ENCODE measurements around the gene LEMD1.
A peak's percentile ranks its signal among the peaks of the same experiment; 100 is the strongest.

Gene LEMD1

DNA sequence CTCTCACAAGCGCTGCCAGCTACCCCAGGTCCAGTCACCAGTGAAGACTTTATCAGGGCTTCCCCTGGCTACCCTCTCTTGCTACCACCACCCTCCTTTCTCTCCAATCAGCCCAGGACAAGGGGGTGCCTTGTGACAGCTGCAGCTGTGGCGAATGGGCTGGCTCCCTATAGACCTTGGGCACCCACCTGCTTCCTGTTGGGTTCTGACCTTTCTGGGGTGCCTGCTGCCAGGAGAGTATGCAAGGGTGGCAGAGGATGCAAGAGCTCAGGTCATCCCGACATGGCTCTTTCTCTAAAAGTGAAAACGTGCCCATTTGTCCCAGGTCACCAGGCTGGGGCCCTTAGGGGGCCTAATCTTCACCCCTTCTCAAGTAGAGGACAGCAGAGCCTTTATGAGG, 71.7 kb downstream of the LEMD1 start:
- TF ChIP-seq Cebpa-rat (IDR thresholded peaks at IDR 0.05): no peak
- no peak overlapping the region for H3K9ac ChIP-seq
- H3K4me3 ChIP-seq: no peak overlapping the region
- H3K4me2 ChIP-seq: peak overlapping the region; percentile 76
- H3K9me3 ChIP-seq: no peaks in the 10 kb centered on the region
- peaks cover 3% of the 10 kb centered on the region; the same call in 1 of the 2 replicates for H4K20me1 ChIP-seq
- no peaks in the 10 kb centered on the region for H3K36me3 ChIP-seq
- H3K27ac ChIP-seq: no peak overlapping the region
- H3K27me3 ChIP-seq: peaks cover 22% of the 10 kb centered on the region; the same call in 1 of the 2 replicates
- H3K4me1 ChIP-seq: peaks cover 36% of the 10 kb centered on the region

DNA sequence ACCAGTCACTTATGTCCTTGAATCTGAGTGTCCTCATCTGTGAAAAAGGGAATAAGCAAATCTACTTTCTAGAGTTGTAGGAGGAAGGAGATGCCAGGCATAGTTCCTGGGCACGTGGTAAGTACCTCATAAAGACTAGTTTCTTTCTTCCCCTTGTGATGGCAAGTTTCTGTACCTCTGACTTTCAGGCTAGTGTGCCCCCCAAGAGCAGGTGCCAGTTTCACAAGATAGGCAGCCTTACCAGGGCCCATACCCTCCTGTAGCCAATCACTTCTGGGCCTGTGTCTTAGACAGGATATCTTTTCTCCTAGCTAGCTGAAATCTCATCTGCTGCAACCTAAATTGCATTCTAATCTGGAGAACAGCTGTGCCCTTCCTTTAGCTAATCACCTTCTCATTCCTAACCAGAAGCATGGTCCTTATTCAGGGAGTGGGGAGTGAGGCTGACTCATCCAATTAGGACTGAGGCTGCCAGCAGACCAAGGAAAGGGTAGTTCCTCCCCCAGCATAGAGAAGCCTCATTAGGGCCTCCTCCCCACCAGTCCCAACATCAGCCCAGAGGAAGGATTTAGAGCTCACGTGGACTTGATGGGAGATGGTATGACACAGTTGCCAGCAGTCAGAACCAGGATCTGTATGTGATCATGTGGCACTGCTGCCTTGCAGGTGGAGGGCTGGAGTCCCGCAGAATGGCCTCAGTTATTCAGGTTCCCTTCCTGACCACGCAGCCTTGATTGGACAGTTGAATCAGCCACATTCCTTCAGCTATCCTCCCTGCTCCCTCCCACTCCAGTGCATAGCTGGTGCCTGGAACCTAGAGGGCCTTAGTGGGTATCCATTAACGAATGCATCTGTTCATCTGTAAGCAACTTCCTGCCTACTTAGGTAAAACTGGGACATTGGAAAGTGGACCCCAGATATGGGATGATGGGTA, 73.0 kb downstream of the LEMD1 start:
- Histone ChIP-seq H3K36me3 (no peaks in the 10 kb centered on the region), H3K27me3 (peaks cover 35% of the 10 kb centered on the region), H3K4me3 (no peak overlapping the region), H4K20me1 (peaks cover 14% of the 10 kb centered on the region; the same call in 1 of the 2 replicates), H3K4me2 (peak overlapping the region; percentile 76), H3K9me3 (no peaks in the 10 kb centered on the region; the same call in 1 of the 2 replicates), H3K4me1 (peaks cover 36% of the 10 kb centered on the region), H3K27ac (no peak overlapping the region), H3K9ac (no peak overlapping the region)
- no peak for TF ChIP-seq Cebpa-rat (IDR thresholded peaks at IDR 0.05)

DNA sequence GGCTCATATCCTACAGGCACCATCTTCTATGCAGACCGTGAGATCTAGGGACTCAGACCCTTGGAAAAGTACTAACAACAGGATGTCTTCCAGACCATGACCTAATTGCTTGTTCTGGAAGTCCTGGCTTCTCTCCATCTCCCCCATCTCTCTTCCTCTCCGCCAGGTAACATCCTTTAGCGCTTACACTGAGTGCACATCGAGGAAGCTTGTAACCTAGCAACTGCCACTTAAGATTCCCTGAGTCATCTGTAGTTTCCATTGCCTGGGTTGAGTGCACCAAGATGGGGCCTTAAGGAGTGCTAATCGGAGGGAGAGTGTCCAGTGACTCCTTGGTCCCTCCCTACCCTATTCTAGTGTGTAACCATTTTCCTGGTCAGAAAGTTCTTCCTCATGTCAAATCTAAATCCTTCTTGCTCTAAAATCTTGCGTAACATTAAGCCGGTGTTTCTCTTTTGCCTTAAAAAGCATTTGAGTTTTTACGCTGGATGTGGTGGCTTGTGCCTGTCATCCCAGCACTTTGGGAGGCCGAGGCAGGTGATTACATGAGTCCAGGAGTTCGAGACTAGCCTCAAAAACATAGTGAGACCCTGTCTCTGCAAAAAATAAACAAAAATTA, 74.8 kb downstream of the LEMD1 start:
- no peak overlapping the region for H3K4me3 ChIP-seq
- peak; percentile 55; the same call in 1 of the 2 replicates for TF ChIP-seq Cebpa-rat (IDR thresholded peaks at IDR 0.05)
- peaks cover 32% of the 10 kb centered on the region for H3K4me1 ChIP-seq
- H3K4me2 ChIP-seq: no peak overlapping the region
- H3K27me3 ChIP-seq: peaks cover 53% of the 10 kb centered on the region
- no peak overlapping the region for H3K9ac ChIP-seq
- peaks cover 14% of the 10 kb centered on the region; the same call in 1 of the 2 replicates for H4K20me1 ChIP-seq
- peaks cover 10% of the 10 kb centered on the region for H3K9me3 ChIP-seq
- H3K27ac ChIP-seq: no peak overlapping the region
- no peaks in the 10 kb centered on the region for H3K36me3 ChIP-seq

DNA sequence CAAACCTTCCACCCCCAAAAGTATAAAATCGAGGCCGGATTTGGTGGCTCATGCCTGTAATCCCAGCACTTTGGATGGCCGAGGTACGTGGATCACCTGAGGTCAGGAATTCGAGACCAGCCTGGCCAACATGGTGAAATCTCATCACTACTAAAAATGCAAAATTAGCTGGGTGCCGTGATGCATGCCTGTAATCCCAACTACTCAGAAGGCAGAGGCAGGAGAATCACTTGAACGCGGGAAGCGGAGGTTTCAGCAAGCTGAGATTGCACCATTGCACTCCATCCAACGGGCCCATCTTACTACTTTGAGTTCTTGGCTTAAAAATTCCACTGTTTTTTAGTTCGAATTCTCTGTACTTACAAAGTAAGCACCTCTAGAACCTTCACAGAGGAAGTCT, 76.1 kb downstream of the LEMD1 start:
- Histone ChIP-seq H3K36me3 (no peaks in the 10 kb centered on the region), H3K9me3 (peaks cover 10% of the 10 kb centered on the region), H3K4me1 (peaks cover 29% of the 10 kb centered on the region), H3K4me3 (no peak overlapping the region), H3K27me3 (peaks cover 56% of the 10 kb centered on the region), H3K4me2 (no peak overlapping the region), H3K27ac (no peak overlapping the region), H3K9ac (no peak overlapping the region), H4K20me1 (peaks cover 14% of the 10 kb centered on the region; the same call in 1 of the 2 replicates)
- no peak for TF ChIP-seq Cebpa-rat (IDR thresholded peaks at IDR 0.05)

DNA sequence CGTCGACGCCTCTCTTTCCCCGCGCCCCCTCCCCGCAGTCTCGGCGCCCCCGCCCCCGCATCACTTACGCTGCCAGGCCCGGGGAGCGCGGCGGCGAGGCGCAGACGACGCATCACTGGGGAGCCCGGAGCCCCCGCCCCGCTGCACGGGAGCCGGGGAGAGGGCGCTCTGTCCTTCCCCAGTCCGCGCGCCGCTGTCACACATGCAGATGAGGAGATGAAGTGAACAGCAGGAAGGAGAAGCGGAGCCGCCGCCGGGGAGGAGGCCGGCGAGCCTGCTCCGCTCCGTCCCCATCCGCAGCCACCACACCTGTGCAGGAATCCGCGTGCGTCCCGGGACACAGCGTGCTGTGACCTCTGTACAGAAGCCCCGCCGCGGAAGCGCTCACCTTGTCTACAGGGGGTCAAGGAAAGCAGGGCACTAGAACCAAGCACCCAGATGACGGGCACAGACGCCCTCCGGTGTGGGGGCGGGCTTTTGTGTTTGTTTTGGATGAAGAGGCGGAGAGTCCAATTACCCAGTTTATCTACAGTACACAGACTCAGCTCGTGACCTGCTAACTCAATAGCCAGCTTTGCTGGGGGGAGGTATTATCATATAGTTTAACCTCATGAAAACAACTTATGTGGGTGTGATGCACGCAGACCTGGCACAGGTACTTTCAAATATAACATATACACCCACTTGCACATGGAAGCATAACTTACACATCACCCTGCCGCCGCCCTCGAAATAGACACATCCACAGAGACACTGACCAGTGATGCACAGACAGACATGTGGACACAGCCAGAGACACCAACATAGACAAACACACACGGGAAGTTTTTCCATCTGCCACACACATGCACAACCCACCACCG, 77.6 kb downstream of the LEMD1 start:
- Histone ChIP-seq H3K9ac (no peak overlapping the region), H3K27me3 (peaks cover 56% of the 10 kb centered on the region), H4K20me1 (peaks cover 14% of the 10 kb centered on the region; the same call in 1 of the 2 replicates), H3K4me3 (no peak overlapping the region), H3K36me3 (no peaks in the 10 kb centered on the region), H3K4me1 (peaks cover 14% of the 10 kb centered on the region), H3K4me2 (no peak overlapping the region), H3K27ac (no peak overlapping the region), H3K9me3 (peaks cover 10% of the 10 kb centered on the region)
- no peak for TF ChIP-seq Cebpa-rat (IDR thresholded peaks at IDR 0.05)

DNA sequence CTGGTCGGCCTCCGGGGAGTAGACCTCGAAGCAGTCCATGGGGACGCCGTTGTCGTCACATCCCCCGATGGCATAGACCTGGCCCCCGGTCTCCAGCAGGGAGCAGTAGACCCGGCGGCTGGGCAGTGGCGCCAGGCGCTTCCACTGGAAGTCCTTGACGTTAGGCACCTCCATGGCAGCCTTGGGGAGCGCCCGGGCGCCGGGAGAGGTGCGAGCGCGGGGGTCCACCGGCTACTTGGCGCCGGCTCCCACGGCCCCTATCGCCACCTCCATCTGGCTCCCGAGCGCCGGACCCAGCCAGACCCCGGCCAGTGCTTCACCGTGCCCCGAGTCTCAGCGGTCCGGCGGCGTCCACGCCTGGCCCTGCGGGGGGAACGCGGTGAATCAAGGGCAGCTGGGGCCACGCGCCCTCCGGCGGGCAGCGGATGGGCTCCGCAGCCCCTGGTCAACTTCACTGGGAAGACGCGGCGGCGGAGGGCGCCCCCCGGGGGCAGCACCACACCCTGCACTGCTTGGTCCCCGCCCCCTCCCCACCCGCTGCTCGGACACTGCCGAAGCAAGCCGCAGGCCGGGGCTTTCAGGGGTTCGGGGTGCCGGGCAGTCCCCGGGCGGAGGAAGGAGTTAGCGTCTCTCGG, 78.3 kb downstream of the LEMD1 start:
- TF ChIP-seq Cebpa-rat (IDR thresholded peaks at IDR 0.05): no peak
- Histone ChIP-seq H3K36me3 (no peaks in the 10 kb centered on the region), H3K9ac (no peak overlapping the region), H3K4me3 (no peak overlapping the region), H4K20me1 (peaks cover 14% of the 10 kb centered on the region; the same call in 1 of the 2 replicates), H3K27ac (no peak overlapping the region), H3K9me3 (peaks cover 10% of the 10 kb centered on the region), H3K4me2 (no peak overlapping the region), H3K4me1 (peaks cover 7% of the 10 kb centered on the region), H3K27me3 (peaks cover 56% of the 10 kb centered on the region)

DNA sequence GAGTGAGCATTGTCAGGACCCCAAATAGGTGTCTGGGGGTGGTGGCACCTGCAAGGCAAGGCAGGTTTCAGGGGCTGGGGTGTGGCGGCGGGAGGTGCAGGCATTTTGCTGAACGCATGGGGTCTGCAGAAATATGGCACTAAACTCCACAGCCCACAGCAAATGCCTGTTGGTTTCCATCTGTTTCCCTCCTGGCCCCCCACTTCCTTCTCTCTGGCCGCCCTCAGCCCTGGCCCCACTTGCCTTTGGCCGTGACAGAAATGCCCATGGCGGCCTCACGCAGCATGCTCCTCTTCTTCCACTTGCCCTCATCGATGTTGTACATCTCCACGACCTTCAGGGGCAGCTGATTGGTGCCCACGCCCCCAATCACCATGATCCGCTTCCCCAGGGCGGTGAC, 78.9 kb downstream of the LEMD1 start:
- no peak overlapping the region for H3K4me3 ChIP-seq
- H3K36me3 ChIP-seq: no peaks in the 10 kb centered on the region
- peaks cover 1% of the 10 kb centered on the region for H3K4me1 ChIP-seq
- H4K20me1 ChIP-seq: peaks cover 14% of the 10 kb centered on the region; the same call in 1 of the 2 replicates
- H3K9me3 ChIP-seq: peaks cover 10% of the 10 kb centered on the region
- no peak overlapping the region for H3K27ac ChIP-seq
- peaks cover 56% of the 10 kb centered on the region for H3K27me3 ChIP-seq
- H3K9ac ChIP-seq: no peak overlapping the region
- H3K4me2 ChIP-seq: no peak overlapping the region
- TF ChIP-seq Cebpa-rat (IDR thresholded peaks at IDR 0.05): no peak

DNA sequence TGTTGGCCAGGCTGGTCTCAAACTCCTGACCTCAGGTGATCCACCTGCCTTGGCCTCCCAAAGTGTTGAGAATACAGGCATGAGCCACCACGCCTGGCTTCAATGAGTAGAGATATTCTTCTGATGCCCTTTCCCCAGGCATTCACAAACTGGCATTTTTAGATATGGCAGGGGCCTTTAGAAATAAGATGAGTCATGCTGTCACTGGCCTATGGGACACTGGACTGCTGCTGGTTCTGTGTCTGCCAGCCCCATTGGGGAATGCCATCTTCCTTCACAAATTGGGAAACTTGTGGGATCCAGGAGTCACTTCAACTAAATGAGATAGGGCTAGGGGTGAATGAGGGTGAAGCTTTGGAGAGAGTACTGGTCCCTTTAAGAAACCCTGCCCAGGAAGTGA, 81.2 kb downstream of the LEMD1 start:
- TF ChIP-seq Cebpa-rat (IDR thresholded peaks at IDR 0.05): no peak
- Histone ChIP-seq H4K20me1 (peaks cover 14% of the 10 kb centered on the region; the same call in 1 of the 2 replicates), H3K4me3 (no peak overlapping the region), H3K9ac (no peak overlapping the region), H3K36me3 (no peaks in the 10 kb centered on the region), H3K9me3 (peaks cover 10% of the 10 kb centered on the region), H3K4me2 (no peak overlapping the region), H3K27ac (no peak overlapping the region), H3K27me3 (peaks cover 39% of the 10 kb centered on the region), H3K4me1 (no peaks in the 10 kb centered on the region)

DNA sequence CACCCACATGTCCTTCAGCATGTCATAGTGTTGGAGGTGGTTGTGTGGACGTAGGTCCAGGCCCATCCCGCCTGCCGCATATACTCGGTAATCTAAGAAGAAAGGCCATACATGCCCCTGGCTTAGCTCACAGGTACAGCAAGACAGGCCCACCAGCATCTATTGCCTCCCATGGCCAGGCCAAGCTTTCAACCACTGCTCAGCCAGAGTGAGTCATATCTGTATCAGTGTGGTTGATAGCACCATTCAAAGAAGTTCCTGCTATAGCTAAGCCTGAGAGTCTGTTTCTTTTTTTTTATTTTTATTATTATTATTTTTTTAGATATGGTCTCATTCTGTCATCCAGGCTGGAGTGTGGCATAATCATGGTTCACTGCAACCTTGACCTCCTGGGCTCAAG, 82.1 kb downstream of the LEMD1 start:
- TF ChIP-seq Cebpa-rat (IDR thresholded peaks at IDR 0.05): no peak
- no peaks in the 10 kb centered on the region for H3K4me1 ChIP-seq
- H3K4me2 ChIP-seq: no peak overlapping the region
- peaks cover 7% of the 10 kb centered on the region; the same call in 1 of the 2 replicates for H4K20me1 ChIP-seq
- peaks cover 30% of the 10 kb centered on the region for H3K27me3 ChIP-seq
- H3K4me3 ChIP-seq: no peak overlapping the region
- H3K36me3 ChIP-seq: no peaks in the 10 kb centered on the region
- peaks cover 10% of the 10 kb centered on the region for H3K9me3 ChIP-seq
- H3K9ac ChIP-seq: no peak overlapping the region
- no peak overlapping the region for H3K27ac ChIP-seq

Measured in BLaER1 (cell line).